NCI-H1694 (cell line): ENCODE measurements around the gene SLC7A4.
A peak's percentile ranks its signal among the peaks of the same experiment; 100 is the strongest.
"Not testable (repeated sequence)": the region's sequence is repeated elsewhere in the genome, so short reads cannot be mapped to it uniquely, and the experiment has no call there.

ENCODE experiments used
- DNase-seq: peaks from one replicate; lab custom pipeline; 2025; lab: John Stamatoyannopoulos, UW

The SLC7A4 gene

DNA sequence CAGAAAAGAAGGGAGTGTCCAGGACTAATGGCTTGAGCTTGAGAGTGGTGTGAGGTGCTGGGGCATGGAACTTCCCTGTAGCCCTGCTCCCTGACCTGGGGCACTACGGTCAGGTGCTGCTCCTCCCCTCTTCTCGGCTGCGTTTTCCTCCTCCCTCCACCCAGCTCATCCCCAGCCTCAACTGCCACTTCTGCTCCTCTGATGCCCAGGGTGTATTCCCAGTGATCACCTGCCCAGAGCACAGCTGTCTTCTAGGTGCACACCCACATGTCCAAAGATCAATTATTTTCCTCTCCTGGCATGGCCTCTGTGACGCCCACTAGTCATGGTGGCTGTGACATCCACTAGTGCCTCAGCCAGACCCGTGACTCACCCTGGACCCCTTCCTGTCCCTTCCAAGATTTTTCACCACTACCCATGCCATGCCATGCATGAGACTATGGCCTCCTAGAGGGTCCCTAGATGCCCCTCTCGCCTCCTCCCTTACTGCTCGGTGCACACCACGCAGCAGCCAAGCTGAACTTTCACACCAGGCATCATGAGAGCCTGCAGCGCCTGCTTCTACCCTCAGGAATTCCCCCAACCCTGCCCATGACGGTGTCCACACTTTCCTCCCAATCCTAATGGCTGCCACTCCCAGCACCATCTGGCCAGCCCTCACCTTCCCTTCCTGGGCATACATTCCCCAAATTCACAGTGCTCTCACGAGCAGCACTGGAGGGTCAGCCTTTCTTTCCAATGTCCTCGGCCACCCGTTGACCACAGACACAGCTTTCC is 15.5 kb downstream of the SLC7A4 start:
- no peak for DNase-seq

DNA sequence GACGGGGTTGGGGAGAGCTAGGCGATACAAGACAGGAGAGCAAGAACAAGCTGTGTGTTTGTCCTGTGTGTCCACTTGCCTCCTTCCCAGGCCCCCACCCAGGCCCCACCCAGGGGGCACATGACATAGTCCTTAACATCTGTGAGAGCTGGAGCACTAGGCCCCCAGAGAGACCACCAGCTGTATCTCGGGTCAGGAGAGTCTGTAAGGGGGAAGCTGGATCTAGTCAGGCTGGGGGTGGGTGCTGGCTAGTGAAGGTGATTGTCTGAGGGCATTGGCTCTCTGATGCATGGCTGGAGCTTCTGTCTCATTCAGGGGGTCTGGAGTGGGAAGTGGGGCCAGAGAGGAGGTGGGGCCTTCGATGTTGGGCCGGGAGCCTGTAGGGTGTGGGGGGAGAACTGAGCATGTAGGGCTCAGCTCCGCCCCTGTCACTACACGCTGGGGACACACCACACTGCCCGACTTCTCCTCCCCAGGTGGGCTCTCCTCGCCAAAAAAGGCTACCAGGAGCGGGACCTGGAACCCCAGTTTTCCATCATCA is 16.8 kb downstream of the SLC7A4 start:
- DNase-seq: no peak

- DNase-seq: no peak
Measured at GRCh38 chr22:21014726-21015465, 17.5 kb downstream of the SLC7A4 start, which contains the start of gene P2RX6. TSS of gene P2RX6 (plus strand) at chr22:21015165. CDS start at chr22:21015175, 10 bp downstream.

DNA sequence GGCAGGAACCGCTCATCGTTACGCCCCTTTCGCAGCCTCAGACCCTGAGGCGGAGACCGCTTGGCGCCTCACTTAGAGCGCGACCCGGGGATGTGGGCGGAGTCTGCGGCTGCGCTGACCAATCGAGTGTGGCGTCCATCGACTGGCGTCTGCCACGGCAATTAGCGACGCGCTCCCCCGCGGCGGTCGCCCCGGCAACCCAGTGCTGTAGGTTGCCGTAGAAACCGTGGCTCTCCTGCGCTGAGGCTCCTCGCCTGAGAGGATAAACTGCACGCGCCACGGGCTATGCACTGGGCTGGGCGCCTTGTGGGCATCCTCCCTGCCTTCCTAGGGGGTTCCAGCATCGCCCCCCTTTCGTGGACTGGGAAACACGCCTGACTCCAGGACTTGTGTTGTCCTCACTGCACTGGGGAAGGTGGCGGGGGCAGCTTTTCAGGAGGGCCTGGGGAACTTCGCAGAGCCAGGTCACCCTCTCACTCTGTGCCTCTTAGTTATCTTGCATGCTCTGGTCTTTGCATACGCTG is 18.1 kb downstream of the SLC7A4 start:
- peak; percentile 94 for DNase-seq

DNA sequence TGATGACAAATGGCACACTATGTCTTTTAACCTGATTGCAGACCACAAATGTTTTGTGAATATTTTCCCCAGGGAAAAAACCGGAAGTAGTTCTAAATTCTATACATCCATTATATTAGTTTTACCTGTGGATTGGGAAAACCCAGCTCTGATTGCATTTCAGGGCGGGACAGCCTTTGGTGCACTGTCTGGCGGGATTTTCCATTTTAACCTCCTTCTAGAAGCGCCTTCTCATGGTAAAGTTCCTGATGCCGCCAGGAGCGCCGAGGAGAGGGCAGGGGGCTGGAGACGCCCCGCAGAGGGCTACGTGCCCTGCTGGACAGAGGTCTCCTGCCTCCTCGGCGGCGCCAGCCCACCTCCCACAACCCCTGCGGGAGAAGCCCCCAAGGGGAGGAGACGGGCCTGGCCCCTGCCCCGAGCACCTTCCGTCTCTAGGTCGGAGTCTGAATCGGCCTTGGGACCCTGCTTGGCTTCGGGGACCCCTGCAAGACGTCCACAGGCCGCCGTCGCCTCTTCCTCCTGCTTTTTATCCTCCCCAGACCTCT is 18.6 kb downstream of the SLC7A4 start:
- DNase-seq: no peak

DNA sequence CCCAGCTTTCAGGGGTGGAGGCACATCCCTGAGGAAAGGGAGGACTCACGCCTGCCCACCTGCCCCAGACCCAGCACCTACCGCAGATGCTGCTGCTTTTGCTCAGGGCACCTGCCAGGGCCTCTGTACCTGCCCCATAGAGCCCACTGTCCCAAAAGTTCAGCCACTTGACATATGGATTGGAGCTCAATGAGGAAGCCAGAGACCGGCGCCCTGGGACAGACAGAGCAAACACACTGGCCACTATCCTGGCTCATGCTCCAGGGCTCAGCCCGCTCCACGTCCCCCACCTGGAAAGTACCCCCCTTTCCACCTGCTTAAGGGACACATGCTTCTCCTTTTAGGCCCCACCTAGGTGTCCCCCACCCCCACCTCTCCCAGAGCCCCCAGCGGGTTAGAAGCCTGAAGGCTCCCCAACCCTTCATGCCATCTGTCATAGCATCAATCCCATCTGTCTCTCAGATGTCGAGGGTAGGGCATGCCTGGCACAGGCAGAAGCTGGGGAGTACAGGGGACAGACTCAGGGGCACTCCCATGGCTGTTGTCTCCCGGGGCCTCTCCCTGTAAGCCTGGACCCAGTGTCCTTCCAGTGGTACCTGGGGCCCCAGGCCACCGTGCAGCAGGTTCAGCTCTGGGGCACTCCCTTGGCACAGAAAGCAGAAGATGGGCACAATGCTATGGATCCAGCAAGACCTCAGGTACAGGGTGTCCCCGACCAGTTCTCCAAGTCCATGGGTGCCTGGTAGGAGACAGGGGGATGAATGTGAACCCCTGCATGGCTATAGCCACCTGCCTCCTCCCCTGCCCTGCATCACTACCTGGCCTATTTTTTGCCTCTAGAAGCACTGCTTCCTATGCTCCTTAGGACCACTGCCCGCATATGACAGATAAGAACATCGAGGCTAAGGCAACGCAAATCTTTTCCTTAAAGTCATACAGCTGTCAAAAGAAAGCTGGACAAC is 19.6 kb downstream of the SLC7A4 start:
- peak; percentile 54 for DNase-seq

DNA sequence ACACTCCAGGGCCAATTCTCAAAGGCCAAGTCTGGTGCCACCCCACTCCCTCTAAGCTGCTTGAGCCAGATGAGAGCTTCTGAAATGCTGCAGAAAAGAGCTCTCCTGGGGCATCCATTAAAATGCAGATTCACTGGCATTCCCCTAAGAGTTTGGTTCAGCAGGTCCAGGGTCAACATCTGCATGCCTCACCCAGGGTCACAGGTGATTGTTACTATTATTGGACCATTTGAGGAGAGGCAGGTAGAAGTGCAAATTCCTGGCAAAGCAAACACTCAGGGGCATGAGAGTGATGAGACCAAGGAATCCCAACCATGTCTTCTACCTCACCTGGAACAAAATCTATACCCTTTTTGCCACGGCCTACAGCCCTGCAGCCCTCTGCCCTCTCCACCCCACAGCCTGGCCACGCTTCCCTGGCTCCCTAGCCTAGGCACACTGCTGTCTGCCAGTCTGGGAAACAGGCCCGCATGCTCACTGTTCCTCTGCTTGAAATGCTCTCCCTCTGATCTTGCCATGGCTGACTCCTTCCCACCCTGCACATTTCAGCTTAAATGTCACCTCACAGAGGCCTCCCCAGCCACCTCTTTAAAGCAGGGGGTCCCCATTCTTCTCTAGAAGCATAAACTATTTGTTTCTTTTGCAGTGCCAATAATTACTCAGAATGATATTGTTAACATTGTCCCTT is 21.8 kb downstream of the SLC7A4 start:
- DNase-seq: no peak

- no peak for DNase-seq
Measured at GRCh38 chr22:21009638-21010425, 22.5 kb downstream of the SLC7A4 start.

GRCh38 chr22:21009208-21009607 is 23.2 kb downstream of the SLC7A4 start:
- not testable (repeated sequence) for DNase-seq

GRCh38 chr22:21003782-21004181 is 28.6 kb downstream of the SLC7A4 start:
- no peak for DNase-seq

GRCh38 chr22:21001601-21002325 is 30.6 kb downstream of the SLC7A4 start, which contains the start of gene THAP7:
TSS of gene THAP7 (minus strand) at chr22:21002118. CDS start at chr22:21001911, 207 bp downstream.
- peak; percentile 86 for DNase-seq

DNA sequence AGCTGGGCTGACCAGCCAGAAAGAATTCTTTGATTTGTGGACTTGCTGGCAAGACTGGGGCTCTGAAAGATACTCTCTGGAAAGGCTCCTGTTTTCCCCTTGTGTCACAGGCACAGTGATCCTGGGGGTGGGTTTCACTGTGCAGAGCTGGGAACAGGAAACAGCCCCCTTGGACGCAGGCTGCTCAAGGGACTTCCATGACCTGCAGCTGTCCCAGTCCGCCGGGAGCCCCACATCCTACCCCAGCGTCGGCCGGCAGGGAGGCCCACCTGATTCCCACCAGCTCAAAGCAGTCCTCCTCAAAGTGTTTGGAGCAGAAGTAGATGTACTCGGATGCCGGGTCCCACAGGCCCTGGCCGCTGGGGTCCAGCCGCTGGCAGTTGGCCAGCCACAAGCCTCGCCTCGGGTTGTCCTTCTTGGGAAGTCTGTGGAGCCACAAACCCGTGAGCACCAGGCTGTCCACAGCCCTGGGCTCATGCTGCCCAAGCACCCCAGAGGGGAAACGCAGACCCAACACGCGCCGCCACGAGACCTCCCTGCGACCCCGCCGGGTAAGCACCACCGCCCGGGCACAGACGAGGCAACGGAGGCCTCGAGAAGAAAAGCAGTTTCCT is 31.3 kb downstream of the SLC7A4 start:
- no peak for DNase-seq

DNA sequence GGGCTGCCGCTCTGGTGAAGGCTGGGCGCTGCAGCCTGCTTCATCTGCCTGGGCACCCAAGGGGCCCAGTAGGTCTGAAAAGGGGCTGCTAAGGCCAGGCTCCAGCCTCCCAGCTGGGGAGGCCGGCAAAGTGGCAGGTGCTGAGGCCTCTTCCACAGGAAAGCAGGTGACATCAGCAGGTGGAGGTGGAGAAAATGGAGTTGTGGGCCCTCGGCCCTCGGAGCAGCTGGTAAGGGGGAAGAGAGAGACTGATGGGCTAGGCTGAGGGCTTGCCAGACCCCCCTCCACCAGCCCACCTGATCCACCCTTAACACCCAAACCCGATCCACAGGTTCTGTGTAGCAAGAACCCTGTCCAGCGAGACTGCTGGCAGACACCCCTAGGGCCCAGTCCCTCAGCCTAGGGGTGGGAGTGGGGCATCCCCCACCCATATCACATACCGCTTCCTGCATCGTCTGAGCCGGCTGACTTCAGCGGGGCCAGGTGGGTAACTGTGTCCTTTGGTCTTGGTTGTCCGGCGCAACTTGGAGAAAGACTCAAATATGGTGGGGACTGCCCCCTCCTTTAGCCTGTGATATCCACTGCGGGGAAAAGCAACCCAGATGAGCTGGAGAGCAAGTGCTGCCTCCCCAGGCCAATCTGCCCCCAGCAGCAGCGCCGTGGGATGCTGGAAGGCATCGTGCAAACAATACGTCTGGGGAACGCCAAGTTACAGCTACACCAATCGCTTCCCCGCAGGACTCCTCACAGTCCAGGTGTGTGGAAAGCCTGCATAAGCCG is 32.0 kb downstream of the SLC7A4 start:
- DNase-seq: no peak

GRCh38 chr22:20999350-21000206 is 32.8 kb downstream of the SLC7A4 start:
- no peak for DNase-seq

GRCh38 chr22:20998411-20999336 is 33.7 kb downstream of the SLC7A4 start:
- DNase-seq: no peak
